Measurements from ENCODE around the gene SLC39A5.
A peak's percentile ranks its signal among the peaks of the same experiment; 100 is the strongest.
"Not testable (repeated sequence)": the region's sequence is repeated elsewhere in the genome, so short reads cannot be mapped to it uniquely, and the experiment has no call there.

The SLC39A5 gene

GRCh38 chr12:56248711-56249110, 18.9 kb downstream of the SLC39A5 start:
- DNase-seq, result no peak

GRCh38 chr12:56252649-56253048, 22.8 kb downstream of the SLC39A5 start:
- DNase-seq, result no peak

- DNase-seq, result no peak
Measured at GRCh38 chr12:56253091-56253490, 23.2 kb downstream of the SLC39A5 start.

GRCh38 chr12:56255671-56256070, 25.8 kb downstream of the SLC39A5 start:
- no peak for DNase-seq

GRCh38 chr12:56256326-56256960, 26.6 kb downstream of the SLC39A5 start:
- no peak for DNase-seq

DNA sequence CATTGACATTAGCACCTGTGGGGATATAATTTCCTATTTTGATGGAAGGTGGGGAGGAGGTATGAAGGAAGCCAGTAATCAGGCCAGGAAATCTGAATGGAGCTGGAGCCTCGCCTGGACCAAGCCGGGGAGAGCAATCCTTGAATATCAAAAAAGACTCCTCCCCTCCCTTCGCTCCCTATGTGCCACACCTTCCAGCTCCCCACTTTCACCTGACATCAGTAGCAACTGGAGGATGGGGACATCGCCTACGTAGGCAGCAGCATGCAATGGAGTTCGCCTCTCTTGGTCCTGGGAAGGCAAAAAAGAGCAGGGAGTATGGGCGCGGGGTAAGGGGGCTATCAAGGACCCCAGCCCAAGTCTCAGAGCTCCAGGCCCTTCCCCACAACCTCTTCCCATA, 27.2 kb downstream of the SLC39A5 start:
- no peak for DNase-seq

GRCh38 chr12:56257491-56258067, 27.7 kb downstream of the SLC39A5 start:
- no peak for DNase-seq

DNA sequence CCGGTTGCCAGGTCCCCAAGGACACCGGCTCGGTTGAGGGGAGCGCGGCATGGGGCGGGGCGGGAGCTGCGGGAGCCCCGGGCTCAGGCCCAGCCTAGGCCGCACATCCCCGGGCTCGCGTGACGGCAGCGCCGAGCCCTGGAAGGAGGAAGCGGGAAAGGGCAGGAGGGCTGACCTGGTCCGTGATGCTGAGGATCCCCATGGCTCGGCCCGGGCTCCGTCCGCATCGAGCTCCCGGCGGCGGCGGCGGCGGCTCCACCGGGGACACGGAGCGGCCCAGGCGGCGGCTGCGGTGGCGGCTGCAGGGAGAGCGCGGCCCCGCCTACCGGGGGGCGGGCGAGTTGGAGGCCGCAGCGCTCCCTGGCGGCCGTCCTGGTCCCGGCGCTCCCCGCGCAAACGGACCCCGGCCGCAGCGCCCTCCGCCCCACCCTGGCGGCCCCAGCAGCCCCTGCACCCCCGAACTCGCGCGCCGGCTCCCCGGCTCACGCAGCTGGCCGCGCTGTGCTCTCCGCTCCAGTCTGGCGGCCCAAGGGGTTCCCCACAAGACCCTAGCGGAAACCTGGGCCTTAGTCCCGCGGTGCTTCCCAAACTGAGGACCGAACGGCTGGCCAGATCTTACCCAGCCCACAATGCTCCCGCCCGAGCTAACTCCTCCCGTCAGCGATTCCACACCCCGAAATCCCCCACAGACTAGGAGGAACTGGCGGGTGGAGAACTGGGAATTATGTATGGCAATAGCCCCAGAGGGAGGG, 28.4 kb downstream of the SLC39A5 start, which contains the start of gene ANKRD52:
TSS of gene ANKRD52 (minus strand) at position 317 of the 752 bp plus-strand sequence. CDS start at position 202, 115 bp downstream.
- peak; percentile 84 for DNase-seq

DNA sequence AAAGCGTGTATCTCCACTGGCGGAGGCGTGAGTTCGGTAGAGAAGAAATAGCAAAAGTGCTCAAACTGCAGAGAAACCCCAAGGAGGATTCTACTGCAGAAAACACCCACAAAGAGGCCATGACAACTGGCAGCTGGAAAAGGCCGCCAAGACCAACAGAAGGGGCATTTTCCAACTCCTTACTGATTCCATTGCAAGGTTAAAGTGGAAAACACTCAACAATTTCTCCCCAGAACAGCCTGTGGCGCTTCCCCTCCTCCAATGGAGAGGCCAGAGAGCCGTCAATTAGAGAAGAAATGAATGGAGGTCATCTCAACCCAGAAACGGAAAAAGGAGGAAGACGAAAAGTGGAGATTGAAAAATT, 29.0 kb downstream of the SLC39A5 start:
- no peak for DNase-seq

DNA sequence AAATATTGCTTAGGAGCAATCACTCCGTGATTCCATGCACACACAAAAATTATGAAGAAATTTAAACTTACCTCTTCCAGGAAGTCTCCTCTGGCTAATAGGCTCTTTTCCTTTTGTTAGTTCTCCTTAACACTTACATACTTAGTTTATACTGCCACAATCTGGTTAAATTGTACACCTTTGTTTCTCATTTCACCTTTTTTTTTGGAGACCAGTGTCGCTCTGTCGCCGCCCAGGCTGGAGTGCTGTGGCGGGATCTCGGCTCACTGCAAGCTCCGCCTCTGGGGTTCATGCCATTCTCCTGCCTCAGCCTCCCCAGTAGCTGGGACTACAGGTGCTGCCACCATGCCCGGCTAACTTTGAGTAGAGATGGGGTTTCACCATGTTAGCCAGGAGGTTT, 30.5 kb downstream of the SLC39A5 start:
- DNase-seq, result no peak

- DNase-seq, result no peak
Measured at GRCh38 chr12:56260921-56261320, 31.1 kb downstream of the SLC39A5 start.

GRCh38 chr12:56261503-56262232, 31.8 kb downstream of the SLC39A5 start:
- DNase-seq, result no peak

GRCh38 chr12:56262955-56263354, 33.1 kb downstream of the SLC39A5 start:
- DNase-seq, result not testable (repeated sequence)

GRCh38 chr12:56266068-56266692, 36.3 kb downstream of the SLC39A5 start:
- not testable (repeated sequence) for DNase-seq

- peak; percentile 83 for DNase-seq
Measured at GRCh38 chr12:56266693-56267442, 37.0 kb downstream of the SLC39A5 start, which contains the start of gene COQ10A. TSS of gene COQ10A (plus strand) at chr12:56266942. CDS start at chr12:56267119, 177 bp downstream.

GRCh38 chr12:56267443-56268071, 37.7 kb downstream of the SLC39A5 start:
- peak; percentile 7 for DNase-seq

- DNase-seq, result no peak
Measured at GRCh38 chr12:56271031-56271430, 41.2 kb downstream of the SLC39A5 start.

DNA sequence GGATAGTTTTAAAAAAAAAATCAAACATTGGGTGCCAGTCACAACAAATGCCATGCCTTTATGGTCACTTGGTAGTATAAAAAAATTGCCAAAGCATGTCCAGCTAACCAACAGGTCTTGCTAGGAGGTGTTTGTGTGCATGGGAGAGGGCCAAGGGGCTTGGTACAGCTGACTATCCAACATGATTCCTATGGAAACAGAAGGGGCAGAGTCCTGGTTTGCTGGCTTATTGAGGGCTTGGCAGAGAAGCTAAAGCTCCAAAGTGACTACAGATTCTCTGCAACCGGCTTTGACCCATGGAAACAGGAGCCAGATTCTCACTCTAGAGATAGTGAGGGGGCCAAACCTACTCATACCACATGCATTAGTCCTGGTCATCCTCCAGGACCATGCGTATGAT, 42.6 kb downstream of the SLC39A5 start:
- DNase-seq, result not testable (repeated sequence)

DNA sequence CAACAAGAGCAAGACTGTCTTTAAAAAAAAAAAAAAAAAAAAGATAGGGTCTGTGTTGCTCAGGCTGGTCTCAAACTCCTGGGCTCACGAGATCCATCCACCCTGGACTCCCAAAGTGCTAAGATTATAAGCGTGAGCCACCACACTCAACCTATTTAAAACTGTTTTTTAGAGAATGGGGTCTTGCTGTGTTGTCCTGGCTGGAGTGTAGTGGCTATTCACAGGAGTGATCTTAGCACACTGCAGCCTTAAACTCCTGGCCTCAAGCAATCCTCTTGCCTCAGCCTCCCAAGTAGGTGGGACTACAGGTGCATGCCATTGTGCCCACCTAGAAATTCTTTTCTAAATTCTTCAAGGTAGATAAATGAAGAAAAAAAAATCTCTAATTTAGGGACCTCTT, 44.4 kb downstream of the SLC39A5 start:
- DNase-seq, result no peak

DNA sequence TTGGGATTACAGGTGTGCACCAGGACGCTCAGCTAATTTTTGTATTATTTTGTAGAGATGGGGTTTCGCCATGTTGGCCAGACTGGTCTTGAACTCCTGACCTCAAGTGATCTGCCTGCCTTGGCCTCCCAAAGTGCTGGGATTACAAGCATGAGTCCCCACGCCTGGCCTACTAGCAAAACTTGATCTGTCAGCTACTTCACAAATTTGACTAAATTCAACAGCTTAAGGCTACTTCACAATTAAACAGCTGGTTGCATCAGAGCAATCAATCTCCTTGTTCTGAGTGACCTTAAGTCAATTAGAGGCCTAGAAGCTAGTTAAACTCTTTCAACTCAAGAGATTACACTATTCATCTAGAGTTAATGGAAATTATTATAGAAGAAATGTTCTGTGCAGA, 49.1 kb downstream of the SLC39A5 start:
- no peak for DNase-seq

DNA sequence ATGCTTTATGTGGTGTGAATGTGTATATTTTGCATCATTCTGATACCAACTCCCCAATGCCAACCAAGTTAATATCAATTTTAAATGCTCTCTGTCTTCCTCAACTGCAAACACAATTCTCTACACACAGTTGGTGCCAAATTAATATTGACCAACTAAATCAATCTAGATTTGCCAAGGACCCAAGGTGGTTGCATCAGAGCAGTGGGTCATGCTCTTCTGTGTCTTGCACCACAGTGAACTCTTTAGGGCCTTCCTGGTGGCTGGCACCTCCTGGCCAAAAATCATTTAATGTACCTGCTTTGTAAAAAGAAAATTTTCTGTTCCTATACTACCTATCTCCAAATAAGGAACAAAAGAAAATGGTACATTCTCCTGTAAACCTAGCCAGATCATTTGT, 51.0 kb downstream of the SLC39A5 start:
- no peak for DNase-seq

DNA sequence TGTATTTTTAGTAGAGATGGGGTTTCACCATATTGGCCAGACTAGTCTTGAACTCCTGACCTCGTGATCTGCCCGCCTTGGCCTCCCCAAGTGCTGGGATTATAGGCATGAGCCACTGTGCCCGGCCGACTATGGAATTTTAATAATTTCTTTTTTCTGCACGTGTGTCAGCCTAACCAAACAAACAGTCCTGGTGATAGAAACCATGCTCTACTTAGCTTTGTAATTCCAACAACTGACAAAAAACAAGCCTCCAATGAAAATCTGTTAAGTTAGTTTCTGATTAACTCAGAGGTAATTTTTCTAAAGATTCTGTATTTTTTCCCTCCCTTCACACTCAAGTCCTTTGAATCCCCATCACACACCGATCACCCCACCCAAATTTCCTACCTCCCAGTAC, 52.2 kb downstream of the SLC39A5 start:
- DNase-seq, result no peak

Data from stimulated activated CD4-positive, alpha-beta T cell treated with anti-CD3 and anti-CD28 coated beads, Interleukin-4, amount 100 ng/mL, for 1 hour (primary cell).